GM13977 (cell line): ENCODE results near the gene CPZ.

Experiments used
- DNase-seq: peaks from one replicate; pipeline ENCODE4 v3.0.0; 2012; ENCODE audit warnings: low spot score
- CTCF ChIP-seq: IDR thresholded peaks from 2 replicates; pipeline ENCODE4 v1.5.1; 2012; ENCODE audit warnings: mild to moderate bottlenecking, control low read depth; ENCODE audit not compliant: insufficient read depth; ENCODE audit errors: extremely low read depth, missing control alignments
- in situ Hi-C: fragments of 300-500 bp; cut with MboI; formaldehyde crosslinking; loops from one replicate; pipeline ENCODE4 v1.12.0; 2022; ENCODE audit warnings: low sequenced_read_pairs, low pct_unique_long_range_greater_than_20kb, mixed read lengths, inconsistent platforms; ENCODE audit not compliant: unreplicated experiment

CPZ gene

GRCh38 chr4:8647626-8648025, 55.1 kb downstream of the CPZ start:
- TF ChIP-seq CTCF, result no peak
- in situ Hi-C loops, result no loop called here
- no peak for DNase-seq

GRCh38 chr4:8648296-8648695, 55.7 kb downstream of the CPZ start:
- in situ Hi-C loops, result no loop called here
- no peak for DNase-seq
- TF ChIP-seq CTCF, result no peak

DNA sequence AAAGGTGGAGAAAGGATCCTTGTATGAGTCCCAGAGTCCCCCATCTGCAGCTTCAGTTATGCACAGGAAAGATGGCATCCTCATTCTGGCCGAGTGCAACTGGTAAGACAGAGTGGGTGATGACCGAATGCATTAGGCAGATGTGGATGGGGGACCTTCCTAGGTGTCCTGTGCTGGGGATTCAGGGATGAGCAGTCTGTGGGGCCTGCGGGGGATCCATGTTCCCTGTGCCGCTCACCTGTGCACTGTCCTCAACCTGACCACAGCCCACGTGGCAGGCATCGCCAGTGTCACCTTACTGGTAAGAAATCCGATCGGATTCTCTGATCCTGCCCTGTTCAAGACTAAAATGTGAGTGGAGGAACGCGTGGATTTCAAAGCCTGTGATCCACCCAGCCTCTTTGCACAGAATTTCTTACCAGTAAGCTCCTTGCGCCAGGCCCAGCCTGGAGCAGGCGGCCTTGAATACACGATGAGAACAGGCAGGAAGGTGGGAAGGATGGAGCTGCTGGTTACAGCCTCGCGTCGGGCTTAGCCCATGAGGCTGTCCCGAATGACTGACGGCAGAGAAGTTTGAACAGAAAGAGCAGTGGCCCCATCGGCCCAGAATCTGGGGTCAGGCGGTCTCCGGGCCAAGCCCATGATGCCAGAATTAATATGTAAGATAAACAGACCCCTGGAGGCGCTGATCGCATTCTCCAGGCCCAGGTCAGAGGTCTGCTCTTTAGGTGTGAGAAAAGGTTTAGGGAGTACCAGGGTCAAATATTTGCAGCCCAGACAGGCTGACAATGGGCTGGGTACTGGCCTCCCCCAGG, 56.5 kb downstream of the CPZ start:
- no peak for DNase-seq
- in situ Hi-C loops, result no loop called here

DNA sequence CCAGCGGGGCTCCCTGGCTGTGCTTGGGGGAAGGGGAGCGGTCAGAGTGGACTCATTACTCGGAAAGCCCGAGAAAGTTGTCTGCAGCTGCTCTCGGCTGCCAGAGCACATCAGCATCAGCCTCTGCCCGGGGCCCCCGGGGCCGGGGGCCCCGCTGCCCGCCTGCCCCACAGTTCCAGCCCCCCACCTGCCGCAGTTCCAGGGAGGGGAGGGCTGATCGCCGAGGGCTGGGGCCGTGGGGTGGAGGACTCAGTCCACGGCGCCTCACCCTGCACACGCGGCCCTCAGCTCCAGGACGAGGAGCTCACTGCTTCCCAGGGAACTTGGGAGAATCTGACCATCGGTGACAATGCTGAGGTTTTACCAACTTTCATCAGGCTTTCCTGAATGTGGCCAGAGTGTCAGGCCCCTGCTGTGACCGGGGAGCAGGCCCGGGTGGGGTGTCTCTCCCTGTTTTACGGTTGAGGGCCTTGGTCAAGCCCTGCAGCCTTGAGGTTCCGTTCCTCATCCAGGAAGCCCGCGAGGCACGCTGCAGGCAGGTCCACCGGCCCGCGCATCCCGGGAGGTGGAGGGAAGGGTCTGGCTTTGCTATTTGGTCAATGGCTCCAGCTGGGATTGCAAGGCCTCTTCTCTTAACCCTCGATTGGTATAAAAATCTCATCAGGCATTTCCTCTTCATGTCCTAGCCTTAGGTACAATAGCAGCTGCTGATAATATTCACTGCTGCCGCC, 57.2 kb downstream of the CPZ start:
- in situ Hi-C loops, result no loop called here
- no peak for TF ChIP-seq CTCF
- no peak for DNase-seq

More for the DNA sequence above, 56.5 kb downstream of the CPZ start:
- no peak for TF ChIP-seq CTCF

GRCh38 chr4:8651661-8652180, 59.2 kb downstream of the CPZ start:
- TF ChIP-seq CTCF, result no peak
- in situ Hi-C loops, result no loop called here
- DNase-seq, result no peak

GRCh38 chr4:8652181-8653078, 59.9 kb downstream of the CPZ start:
- in situ Hi-C loops, result no loop called here
- TF ChIP-seq CTCF, result no peak

More at GRCh38 chr4:8652181-8653078, 59.9 kb downstream of the CPZ start:
- DNase-seq, result no peak
